GM21528 (cell line): ENCODE results near the gene DZIP1.

Experiments used
- ATAC-seq: cut with Tn5 transposase; IDR thresholded peaks from one replicate; pipeline ENCODE4 v1.9.1; 2021; ENCODE audit warnings: mild to moderate bottlenecking, moderate library complexity; ENCODE audit not compliant: unreplicated experiment, low FRiP score

DZIP1 gene

GRCh38 chr13:95643571-95643935 is 953 bp downstream of the DZIP1 start:
- no peak for ATAC-seq

GRCh38 chr13:95642999-95643398 is 1.5 kb downstream of the DZIP1 start:
- ATAC-seq, result no peak

GRCh38 chr13:95642028-95642621 is 2.4 kb downstream of the DZIP1 start:
- ATAC-seq, result no peak

DNA sequence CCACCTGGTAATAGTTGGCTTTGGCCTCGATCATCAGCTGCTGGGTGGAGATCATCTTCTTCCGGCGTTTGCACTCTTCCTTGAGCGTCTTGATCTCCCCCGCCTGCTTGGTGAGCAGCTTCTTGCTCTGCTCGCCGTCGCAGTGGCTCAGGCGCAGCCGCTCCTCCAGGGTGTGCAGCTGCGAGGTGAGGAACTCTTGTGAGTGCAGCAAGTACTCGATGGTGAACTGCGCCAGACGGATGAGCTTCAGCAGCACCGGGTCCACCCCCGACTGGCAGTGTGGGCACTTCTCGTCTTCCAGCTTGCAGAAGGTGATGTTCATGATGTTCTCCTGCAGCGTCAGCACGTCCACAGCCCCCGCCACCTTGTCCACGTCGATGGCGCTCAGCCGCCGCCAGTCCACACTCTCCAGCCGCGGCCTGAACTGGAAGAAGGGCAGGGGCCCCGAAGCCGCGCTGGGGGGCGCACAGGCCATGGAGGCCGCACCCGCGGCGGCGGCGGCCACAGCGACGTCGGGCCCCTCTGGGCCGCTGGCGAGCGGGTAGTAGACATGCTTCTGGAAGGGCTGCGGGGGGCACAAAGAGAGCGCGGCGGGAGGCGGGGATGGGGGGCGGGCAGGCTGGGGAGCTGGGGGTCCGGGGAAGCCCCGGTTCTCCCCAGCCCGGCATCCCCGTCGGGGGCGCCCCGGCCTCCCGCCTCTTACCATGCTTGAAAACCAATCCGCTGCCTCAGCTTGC is 3.0 kb downstream of the DZIP1 start:
- ATAC-seq, result no peak

- ATAC-seq, result no peak
These were observed 7.7 kb downstream of the DZIP1 start for GRCh38 chr13:95636853-95637252.

GRCh38 chr13:95630593-95630992 is 13.9 kb downstream of the DZIP1 start:
- ATAC-seq, result no peak

GRCh38 chr13:95629071-95629470 is 15.4 kb downstream of the DZIP1 start:
- ATAC-seq, result no peak

GRCh38 chr13:95628488-95628887 is 16.0 kb downstream of the DZIP1 start:
- no peak for ATAC-seq

DNA sequence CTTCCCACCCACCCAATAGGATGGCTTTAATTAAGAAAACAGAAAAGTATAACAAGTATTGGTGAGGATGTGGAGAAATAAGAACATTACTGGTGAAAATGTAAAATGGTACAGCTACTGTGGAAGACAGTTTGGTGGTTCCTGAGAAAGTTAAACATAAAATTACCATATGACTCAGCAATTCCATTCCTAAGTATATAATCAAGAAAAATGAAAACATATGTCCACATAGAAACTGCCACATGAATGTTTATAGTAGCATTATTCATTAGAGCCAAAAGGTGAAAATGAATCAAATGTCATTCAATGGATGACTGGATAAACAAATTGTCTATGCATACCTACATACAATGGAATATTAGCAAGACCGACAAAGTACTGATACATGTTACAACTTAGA is 16.9 kb downstream of the DZIP1 start:
- ATAC-seq, result no peak

- ATAC-seq, result no peak
These were observed 17.7 kb downstream of the DZIP1 start for GRCh38 chr13:95626768-95627167.

DNA sequence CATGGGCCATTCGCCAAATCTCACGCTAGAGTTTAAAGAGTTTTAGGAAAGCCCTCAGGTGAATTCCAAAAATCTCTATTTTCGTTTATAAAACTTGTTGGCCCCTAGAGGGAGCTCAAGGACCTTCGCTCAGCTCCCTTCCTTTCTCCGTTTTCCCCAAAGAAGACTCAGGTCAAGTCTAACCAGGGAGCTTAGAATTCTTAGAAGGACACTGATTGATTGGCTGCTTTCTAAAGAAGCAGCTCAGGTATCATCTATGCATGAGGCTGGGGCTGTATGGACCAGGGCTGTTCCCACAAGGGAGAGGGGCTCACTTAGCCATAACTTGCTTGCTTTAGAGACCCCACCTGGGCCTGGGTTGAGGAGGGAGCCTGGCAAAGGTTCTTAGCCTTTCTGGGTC is 20.5 kb downstream of the DZIP1 start:
- peak; percentile 76 for ATAC-seq

DNA sequence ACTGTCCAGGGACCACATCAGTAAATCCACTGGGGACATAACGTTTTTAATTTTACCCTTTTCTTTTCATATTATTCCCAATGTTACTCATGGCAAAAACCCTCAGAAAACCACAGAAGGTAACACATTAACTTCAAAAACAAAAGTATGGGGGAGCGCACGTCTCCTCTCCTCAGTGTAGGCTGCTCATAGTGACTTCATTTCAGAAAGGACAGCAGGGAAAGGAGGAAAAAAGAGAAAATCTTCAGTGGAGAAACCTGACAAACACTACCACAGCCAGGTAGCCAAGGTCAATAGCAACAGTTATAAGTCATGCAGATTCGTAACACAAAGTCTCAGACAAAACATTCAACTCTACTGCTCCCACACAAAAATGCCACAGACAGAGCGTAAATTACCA is 21.4 kb downstream of the DZIP1 start:
- ATAC-seq, result no peak

DNA sequence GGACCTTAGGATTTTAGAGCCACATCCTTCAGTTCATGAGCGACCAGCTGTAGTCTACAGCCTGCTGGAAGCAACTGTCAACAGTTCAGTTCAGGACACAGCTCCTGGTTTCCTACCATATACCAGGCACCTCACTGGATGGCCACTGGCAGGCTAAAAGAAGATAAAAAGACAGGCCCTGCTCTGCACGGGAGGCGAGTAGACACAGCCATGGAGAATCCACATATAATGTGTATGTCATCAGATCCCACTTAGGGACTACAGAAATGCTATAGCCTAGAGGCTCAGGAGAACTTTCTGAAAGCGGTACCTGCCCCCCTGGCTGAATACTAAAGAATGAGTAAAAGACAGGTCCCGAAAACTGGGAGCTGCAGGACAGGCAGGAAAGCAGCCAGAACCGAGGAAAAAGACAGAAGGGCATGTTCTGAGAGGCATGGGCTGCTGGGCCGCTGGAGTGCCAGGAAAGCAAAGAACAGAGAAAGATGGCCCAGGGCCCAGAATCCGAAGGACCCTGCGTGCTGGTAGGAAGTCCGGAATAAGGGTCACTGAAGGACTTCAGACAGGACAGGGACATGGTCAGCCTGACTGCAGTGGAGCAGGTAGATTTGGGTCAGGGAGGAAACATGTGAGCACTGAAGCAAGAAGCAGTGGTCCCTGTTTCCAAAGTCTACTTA is 23.5 kb downstream of the DZIP1 start:
- ATAC-seq, result no peak

DNA sequence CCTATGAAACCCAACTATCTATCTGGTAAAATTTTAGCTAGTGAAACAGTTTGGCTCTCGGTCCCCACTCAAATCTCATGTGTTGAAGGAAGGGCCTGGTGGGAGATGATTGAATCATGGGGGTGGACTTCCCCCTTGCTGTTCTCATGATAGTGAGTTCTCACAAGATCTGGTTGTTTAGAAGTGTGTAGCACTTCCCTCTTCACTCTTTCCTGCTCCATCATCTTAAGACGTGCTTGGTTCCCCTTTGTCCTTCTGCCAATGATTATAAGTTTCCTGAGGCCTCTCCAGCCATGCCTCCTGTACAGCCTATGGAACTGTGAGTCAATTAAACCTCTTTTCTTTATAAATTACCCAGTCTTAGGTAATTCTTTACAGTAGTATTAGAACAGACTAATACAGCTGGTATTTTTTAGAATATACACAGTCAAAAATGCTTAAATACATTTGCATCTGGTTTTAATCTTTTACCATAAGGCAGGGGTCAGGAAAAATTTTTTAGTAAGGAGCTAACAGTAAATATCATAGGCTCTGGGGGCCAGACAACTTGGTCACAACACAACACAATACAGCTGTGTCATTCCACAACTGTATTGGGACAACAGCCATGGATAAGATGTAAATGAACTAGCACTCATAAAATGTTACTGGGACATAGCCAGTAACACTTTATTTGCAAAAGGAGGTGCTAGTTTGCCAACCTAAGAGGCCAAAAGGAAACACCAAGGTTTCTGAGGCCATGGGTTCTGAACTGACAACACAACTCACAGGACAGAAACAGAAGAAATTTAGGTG is 24.3 kb downstream of the DZIP1 start:
- ATAC-seq, result no peak

GRCh38 chr13:95615539-95615938 is 29.0 kb downstream of the DZIP1 start:
- ATAC-seq, result no peak

GRCh38 chr13:95614641-95615245 is 29.8 kb downstream of the DZIP1 start:
- ATAC-seq, result no peak

DNA sequence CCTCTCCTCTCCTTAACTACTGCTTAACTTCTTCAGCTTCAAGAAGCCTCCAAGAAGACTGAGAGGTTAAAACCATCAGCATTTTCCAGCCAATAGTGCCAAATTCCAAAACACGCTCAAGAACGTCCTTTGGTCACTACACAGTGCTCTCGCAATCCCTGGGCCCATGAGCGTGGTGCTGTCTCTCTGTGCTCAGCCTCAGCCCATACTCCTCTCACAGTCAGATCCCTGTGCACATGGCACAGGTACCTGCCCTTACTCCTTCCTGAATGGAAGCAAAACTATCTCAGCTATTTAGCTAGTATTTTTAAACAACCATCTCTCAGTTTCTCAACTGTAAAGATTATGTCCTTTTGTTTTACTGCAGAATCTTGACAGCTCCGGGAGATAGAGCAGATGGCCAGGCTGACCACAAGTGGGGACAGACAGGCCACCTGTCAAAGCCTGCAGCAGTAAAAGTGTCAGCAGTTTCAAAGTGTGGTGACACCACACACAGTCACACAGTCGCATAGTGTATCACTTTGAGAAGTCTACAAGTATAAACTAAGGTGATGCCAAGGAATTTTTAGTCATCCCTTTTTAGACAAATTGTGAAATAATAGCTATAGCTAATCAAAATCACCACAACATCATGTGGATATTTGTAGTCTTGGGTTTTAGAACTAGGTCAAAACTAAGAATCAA is 35.7 kb downstream of the DZIP1 start:
- no peak for ATAC-seq

DNA sequence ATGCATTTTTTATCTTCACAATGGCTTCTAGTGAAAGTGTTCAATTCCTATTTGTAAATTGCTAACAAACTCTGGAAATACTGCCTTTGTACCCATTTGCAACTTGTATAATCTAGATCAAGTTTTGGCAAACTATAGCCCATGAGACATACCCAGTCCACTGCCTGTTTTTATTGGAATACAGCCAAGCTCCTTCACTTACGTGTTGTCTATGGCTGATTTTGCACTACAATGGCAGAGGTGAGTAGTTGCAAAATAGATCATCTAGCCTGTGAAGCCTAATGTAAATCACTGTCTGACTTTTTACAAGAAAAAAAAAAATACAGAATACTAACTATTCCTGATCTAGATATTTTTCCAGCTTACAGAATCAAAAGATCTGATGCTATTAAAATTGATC is 37.1 kb downstream of the DZIP1 start:
- no peak for ATAC-seq

DNA sequence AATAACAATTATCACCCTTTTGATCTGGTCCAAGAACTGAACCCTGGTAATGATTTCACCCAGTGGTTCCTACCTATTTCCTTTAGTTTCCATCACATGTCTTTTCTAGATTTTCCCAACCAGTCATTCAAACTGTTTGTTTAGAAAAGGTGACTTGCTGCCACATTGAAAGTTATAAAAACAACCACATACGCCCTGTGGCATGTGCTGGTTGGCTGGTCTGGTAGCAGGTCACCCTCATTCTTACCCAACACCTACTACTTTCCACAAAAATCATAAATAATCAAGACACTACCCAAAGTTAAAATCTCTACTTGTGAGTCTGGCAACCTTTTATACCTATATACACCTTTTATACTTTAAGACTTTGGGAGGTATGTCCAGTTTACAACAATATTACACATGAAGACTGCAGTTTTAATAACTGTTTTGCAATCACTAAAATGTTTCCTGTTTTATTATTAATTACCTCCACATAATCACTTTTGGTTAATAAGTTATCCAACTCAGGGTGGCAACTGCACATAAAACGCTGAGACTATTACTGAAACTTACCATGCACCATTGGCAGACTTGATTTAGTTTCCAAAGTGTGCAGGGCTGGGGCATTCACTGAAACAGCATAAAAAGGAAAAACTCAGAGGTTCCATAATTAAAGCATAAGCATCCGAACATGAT is 38.9 kb downstream of the DZIP1 start:
- no peak for ATAC-seq

- no peak for ATAC-seq
These were observed 40.0 kb downstream of the DZIP1 start for GRCh38 chr13:95604556-95604915.
